GM12891 (cell line): ENCODE measurements around the gene THOC7.

Source experiments
- DNase-seq: peaks from one replicate; pipeline ENCODE4 v3.0.0; 2011; ENCODE audit warnings: low spot score; ENCODE audit not compliant: insufficient read length
- FAIRE-seq: peaks from 2 replicates; lab custom pipeline; 2011; peaks lifted over from hg19 to GRCh38; lab: Jason Lieb, UNC
- PAX5 ChIP-seq: IDR thresholded peaks from 2 replicates; pipeline ENCODE4 v1.6.1; 2011; ENCODE audit warnings: low read length, moderate library complexity, mild to moderate bottlenecking; ENCODE audit not compliant: insufficient read depth, severe bottlenecking
- POLR2A ChIP-seq: IDR thresholded peaks from 2 replicates; pipeline ENCODE4 v1.6.1; 2011; ENCODE audit warnings: low read depth, low read length, control low read depth
- POLR2AphosphoS5 ChIP-seq: IDR thresholded peaks from 2 replicates; pipeline ENCODE4 v1.6.1; 2011; ENCODE audit warnings: low read depth, low read length, control low read depth
- POU2F2 ChIP-seq: IDR thresholded peaks from 2 replicates; pipeline ENCODE4 v1.6.1; 2011; ENCODE audit warnings: low read depth, mild to moderate bottlenecking, control low read depth, low read length, moderate library complexity
- SPI1 ChIP-seq: IDR thresholded peaks from 2 replicates; pipeline ENCODE4 v1.6.1; 2011; ENCODE audit warnings: low read depth, low read length, control low read depth
- TAF1 ChIP-seq: IDR thresholded peaks from 2 replicates; pipeline ENCODE4 v1.6.1; 2011; ENCODE audit warnings: low read depth, low read length, control low read depth

Gene THOC7

GRCh38 chr3:63814237-63814636 lies 49.4 kb downstream of the THOC7 start:
- DNase-seq = no peak
- FAIRE-seq = no peak
- TF ChIP-seq SPI1 (no peak), POU2F2 (no peak), POLR2AphosphoS5 (no peak), TAF1 (no peak), PAX5 (no peak), POLR2A (no peak)

DNA sequence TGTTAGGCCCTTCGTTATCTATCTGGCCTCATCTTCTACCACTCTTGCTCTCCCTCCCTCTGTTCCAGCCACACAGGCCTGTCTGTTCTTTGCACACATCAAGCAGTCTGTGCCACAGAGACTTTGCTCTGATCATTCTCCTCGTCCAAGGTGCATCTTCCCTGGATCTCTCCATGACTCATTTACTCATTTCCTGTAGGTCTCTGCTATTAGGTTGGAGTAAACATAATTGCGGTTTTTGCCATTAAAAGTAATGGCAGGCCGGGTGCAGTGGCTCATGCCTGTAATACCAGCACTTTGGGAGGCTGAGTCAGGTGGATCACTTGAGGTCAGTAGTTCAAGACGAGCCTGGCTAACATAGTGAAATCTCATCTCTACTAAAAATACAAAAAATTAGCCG lies 54.0 kb downstream of the THOC7 start:
- FAIRE-seq (no peak), DNase-seq (no peak)
- TF ChIP-seq TAF1 (no peak), POU2F2 (no peak), PAX5 (no peak)

DNA sequence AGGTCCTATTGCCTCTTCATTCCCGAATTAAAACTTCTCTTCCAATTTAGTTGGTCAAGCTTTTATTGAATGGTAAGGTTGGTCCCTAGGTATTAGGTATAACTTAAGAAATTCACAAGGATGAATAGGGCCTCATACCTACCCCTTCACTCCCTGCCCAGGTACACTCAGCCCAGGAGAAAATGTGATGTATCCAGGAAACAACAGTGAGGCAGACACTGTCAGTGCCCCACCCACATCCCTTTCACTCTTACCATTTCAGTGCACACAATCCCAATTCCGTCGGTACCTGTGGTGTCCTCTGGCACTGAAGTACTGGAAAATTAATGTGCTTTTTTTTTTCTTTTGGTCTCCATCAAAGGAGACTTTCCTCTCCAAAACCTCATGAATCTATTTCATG lies 55.0 kb downstream of the THOC7 start:
- TF ChIP-seq POLR2A (no peak), POU2F2 (no peak), POLR2AphosphoS5 (no peak), PAX5 (no peak), SPI1 (no peak), TAF1 (no peak)
- DNase-seq (no peak), FAIRE-seq (no peak)

DNA sequence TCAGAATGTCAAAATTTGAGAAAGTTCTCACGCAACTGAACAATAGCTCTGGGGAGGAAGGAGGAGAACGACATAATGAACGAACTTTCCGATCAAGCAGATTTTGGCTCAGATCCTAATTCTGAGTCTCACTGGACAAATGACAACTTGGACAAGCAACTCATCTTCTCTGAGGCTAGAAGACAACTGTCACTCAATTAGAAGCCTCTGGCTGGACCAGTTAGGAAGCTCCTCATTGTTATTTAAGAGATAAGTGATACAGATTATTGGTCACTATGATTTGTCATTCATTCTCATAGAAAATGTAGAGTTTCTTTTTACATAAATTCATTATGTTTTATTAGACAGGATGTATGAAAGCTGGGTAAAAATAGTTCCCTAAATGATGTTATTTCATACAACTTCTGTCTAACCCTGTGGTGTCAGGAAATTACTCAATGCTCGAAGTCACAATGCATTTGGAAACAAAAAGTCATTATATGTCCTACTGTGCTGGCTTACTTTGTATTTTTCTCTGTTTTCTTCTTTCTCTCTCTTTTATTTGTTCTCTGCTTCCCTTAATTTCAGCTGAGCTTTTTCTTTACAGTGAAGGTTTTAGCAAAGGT lies 55.5 kb downstream of the THOC7 start:
- FAIRE-seq = no peak
- TF ChIP-seq SPI1 (no peak), POLR2A (no peak), POLR2AphosphoS5 (no peak), TAF1 (no peak)
- no peak for DNase-seq

- TF ChIP-seq POLR2A = no peak
- TF ChIP-seq TAF1 = no peak
- TF ChIP-seq PAX5 = no peak
- TF ChIP-seq SPI1 = no peak
- TF ChIP-seq POU2F2 = no peak
- TF ChIP-seq POLR2AphosphoS5 = no peak
- FAIRE-seq (no peak), DNase-seq (no peak)
These were observed 59.7 kb downstream of the THOC7 start for GRCh38 chr3:63803911-63804310.

DNA sequence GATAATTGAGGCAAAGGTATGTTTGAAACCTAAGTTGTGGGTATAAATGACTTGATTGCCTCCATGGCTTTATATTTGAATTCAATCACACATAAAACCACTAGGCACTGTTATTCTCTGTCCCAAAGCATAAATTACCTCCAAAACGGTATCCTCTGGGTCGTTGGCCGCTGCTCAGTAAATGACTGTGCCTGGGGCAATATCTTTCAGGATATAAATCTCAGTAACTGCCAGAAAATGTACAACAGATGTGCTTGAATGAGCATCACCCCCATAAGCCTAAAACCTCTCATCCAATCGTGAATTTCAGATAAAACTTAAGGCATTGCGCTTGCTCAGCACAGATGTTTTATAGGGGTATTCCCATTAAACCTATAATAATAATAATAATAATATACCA lies 63.5 kb downstream of the THOC7 start:
- DNase-seq = no peak
- TF ChIP-seq POLR2AphosphoS5 = no peak
- TF ChIP-seq SPI1 = no peak
- TF ChIP-seq POU2F2 = no peak
- no peak for TF ChIP-seq TAF1
- TF ChIP-seq POLR2A = no peak
- TF ChIP-seq PAX5 = no peak
- no peak for FAIRE-seq

DNA sequence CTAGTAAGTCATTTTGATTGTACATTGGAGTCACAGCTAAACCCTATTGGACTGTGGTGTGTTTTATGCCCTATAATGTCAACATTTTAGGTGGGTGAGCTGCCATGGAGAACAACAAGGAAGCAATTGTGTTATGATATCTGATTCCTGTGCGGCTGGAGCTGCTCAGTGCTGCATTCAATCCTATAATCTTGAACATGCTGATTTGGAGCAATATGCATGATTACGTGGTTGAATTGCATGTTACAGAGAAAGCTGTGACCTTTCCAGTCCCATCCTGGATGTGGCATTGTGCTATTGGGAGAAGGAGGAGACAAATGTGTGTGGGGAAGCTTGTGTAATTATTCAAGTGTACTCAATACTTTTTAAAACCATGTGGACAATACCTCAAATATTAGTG lies 64.7 kb downstream of the THOC7 start:
- no peak for TF ChIP-seq SPI1
- no peak for TF ChIP-seq TAF1
- TF ChIP-seq POLR2A = no peak
- TF ChIP-seq POLR2AphosphoS5 = no peak
- no peak for TF ChIP-seq POU2F2
- no peak for FAIRE-seq
- no peak for DNase-seq

DNA sequence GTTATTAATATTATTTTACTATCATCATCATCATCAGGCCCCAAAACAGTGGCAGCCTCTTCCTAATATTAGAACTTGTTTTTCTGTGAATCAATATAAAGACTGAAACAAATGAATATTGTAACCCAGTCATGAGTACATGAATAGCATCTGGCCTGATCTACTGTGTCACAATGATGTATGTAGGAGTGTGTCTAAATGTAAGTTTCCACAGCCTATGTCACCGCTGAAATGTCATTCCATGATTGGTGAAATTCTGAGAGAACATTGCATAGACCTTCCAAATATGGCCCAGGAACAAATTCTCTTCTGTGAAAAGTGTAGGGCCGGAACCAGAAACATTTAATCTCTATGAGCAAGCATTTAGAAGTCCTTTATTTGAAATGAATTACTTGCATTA lies 65.1 kb downstream of the THOC7 start:
- no peak for DNase-seq
- TF ChIP-seq SPI1 (no peak), PAX5 (no peak), TAF1 (no peak), POLR2AphosphoS5 (no peak), POLR2A (no peak), POU2F2 (no peak)
- FAIRE-seq = no peak

DNA sequence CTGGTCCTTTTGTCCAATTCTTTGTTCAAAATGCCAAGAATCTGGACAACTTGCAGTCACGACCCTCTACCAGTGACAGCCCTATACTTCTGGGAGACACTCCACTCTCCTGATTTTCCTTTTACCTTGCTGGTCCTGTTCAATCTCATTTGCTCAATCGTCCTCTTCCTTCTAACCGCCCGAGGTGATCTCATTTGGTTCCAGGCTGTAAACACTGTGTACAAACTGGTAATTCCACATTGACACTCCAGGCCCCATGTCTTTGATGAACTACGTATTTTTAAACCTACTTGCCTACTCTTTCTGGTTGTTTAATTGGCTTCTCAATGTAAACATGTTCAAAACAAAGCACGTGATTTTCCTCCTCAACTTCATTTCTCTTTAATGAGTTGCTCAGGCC lies 68.2 kb downstream of the THOC7 start:
- TF ChIP-seq SPI1 (no peak), PAX5 (no peak), POLR2AphosphoS5 (no peak), POLR2A (no peak), POU2F2 (no peak), TAF1 (no peak)
- FAIRE-seq (no peak), DNase-seq (no peak)

GRCh38 chr3:63791974-63792373 lies 71.6 kb downstream of the THOC7 start:
- no peak for TF ChIP-seq TAF1
- no peak for TF ChIP-seq SPI1
- TF ChIP-seq POU2F2 = no peak
- no peak for TF ChIP-seq POLR2AphosphoS5
- no peak for TF ChIP-seq POLR2A
- TF ChIP-seq PAX5 = no peak
- DNase-seq (no peak), FAIRE-seq (no peak)
